Subcutaneous abdominal adipose tissue (tissue), 5 donors: Measurements from ENCODE around the gene COL18A1.

Experiments
- H3K27ac ChIP-seq: one replicate; pipeline ENCODE4 v1.7.0; 2013; ENCODE audit warnings: low read depth, mild to moderate bottlenecking, inconsistent platforms, low read length, moderate library complexity
- H3K27me3 ChIP-seq, 5 donors: one replicate each; pipeline ENCODE4 v1.7.0; 2013; ENCODE audit warnings: low read length in 5 of 5, inconsistent platforms in 1 of 5; ENCODE audit not compliant: control insufficient read depth in 5 of 5, insufficient read depth in 4 of 5
- H3K36me3 ChIP-seq, 5 donors: one replicate each; pipeline ENCODE4 v1.7.0; 2013; ENCODE audit warnings: low read length in 5 of 5; ENCODE audit not compliant: control insufficient read depth in 5 of 5, insufficient read depth in 5 of 5
- H3K4me1 ChIP-seq, 5 donors: one replicate each; pipeline ENCODE4 v1.7.0; 2013; ENCODE audit warnings: low read length in 5 of 5, mild to moderate bottlenecking in 3 of 5, moderate library complexity in 1 of 5; ENCODE audit not compliant: control insufficient read depth in 5 of 5, insufficient read depth in 5 of 5
- H3K4me3 ChIP-seq, 5 donors: one replicate each; pipeline ENCODE4 v1.7.0; 2013; ENCODE audit warnings: low read length in 5 of 5, low read depth in 1 of 5
- H3K9ac ChIP-seq, 5 donors: one replicate each; pipeline ENCODE4 v1.7.0; 2013; ENCODE audit warnings: low read length in 5 of 5, mild to moderate bottlenecking in 4 of 5, moderate library complexity in 3 of 5
- H3K9me3 ChIP-seq, 5 donors: one replicate each; pipeline ENCODE4 v1.7.0; 2013; ENCODE audit warnings: low read length in 5 of 5; ENCODE audit not compliant: control insufficient read depth in 5 of 5
- donor health status: healthy.
- donor health status: healthy.
- donor health status: healthy.
- donor health status: healthy.
- donor health status: healthy.

Gene COL18A1

DNA sequence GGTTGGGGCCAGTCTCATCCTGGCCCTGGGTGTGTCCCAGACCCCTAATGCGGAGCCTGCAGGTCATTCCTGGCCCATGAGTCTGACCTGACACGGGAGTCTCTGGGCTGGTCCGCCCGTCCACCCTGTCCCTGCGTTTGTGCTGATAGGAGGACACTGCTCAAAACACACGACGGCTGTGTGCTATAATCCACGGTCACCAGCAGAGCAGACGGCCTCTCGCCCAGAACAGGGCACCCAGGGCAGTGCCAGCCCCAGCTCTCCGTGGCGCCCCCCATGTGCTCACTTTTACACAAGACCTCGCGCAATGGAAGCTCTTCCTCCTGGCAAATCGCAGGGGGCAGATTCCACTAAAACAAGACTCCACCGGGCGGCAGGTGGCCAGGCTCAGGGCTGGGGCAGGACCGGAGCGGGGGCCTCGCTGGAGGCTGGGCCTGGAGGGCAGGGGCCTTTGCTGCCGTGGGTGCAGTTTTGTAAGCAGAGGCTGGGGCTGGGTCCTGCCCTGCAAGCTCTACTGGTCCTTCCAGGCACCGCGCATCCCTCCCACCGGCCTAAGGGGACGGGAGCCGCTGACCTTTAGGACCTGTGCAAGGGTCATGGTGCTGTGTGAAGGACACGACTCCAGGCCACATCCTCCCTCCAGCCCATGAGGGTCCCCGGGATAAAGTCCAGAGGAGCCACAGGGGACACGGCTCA is 147.9 kb downstream of the COL18A1 start:
- peak overlapping the region in 1 of 5 donors; percentile 7 for H3K9ac ChIP-seq
- no peaks in the 10 kb centered on the region for H3K9me3 ChIP-seq
- no peak overlapping the region for H3K4me3 ChIP-seq
- no peaks in the 10 kb centered on the region for H3K27me3 ChIP-seq
- no peak overlapping the region for H3K27ac ChIP-seq
- no peaks in the 10 kb centered on the region for H3K36me3 ChIP-seq
- H3K4me1 ChIP-seq, result peaks cover 3 to 54% (median 35%) of the 10 kb centered on the region in 5 donors

DNA sequence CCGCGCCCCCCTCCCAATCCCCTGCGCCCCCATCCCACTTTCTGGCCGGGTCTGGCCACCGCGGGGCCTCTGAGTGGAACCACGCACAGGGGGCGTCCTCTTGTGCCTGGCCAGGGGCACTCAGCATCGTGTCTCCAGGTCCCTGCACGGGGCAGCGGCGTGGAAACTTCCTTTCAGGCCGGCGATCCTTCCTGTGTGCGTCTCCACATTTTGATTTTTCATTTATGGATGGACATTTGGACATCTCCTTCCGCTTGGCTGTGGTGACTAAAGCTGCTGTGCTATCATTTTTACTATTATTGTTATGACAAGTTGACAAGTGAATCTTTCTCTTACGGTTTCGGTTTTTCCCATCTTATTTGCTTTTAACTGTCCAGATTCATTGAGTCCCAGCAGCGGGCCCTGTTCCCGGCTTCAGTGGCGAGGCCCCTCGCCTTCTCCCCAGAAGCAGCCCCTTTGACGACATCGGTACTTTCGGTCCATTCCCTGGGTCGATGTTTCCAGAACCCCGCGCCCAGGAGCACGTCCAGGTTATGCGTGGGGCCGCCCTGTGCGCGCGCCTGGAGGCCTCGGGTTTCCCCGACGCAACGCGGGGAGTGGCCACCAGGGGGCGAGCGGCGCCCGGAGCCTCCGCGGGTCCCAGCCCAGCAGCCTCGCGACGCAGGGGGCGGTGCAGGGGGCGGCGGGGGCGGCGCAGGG is 149.7 kb downstream of the COL18A1 start:
- H3K27me3 ChIP-seq, result peaks cover 0 to 6% (median under 1%) of the 10 kb centered on the region in 5 donors
- H3K9me3 ChIP-seq, result no peaks in the 10 kb centered on the region
- no peaks in the 10 kb centered on the region for H3K36me3 ChIP-seq
- H3K9ac ChIP-seq, result peak overlapping the region; percentile 58 to 78 (median 63)
- peak overlapping the region; percentile 81 for H3K27ac ChIP-seq
- H3K4me1 ChIP-seq, result peaks cover 0 to 48% (median 33%) of the 10 kb centered on the region in 5 donors
- peak overlapping the region; percentile 54 to 84 (median 74) for H3K4me3 ChIP-seq

DNA sequence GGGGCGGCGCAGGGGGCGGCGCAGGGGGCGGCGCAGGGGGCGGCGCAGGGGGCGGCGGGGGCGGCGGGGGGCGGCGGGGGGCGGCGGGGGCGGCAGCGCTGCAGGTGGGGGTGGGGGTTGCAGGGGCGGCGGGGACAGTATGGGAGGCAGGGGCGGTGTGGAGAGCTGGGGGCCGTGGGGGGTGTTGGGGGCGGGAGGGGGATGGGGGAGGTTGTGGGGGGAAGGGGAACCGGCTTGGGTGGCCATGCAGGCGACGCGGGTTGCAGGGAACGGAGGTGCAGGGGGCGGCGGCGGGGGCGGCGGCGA is 150.2 kb downstream of the COL18A1 start:
- H3K9ac ChIP-seq, result no peak overlapping the region
- no peaks in the 10 kb centered on the region for H3K36me3 ChIP-seq
- H3K4me3 ChIP-seq, result peak overlapping the region in 1 of 5 donors; percentile 59
- H3K9me3 ChIP-seq, result no peaks in the 10 kb centered on the region
- peaks cover 0 to 43% (median 30%) of the 10 kb centered on the region in 5 donors for H3K4me1 ChIP-seq
- H3K27me3 ChIP-seq, result peaks cover 0 to 11% (median 4%) of the 10 kb centered on the region in 5 donors
- peak overlapping the region; percentile 83 for H3K27ac ChIP-seq

DNA sequence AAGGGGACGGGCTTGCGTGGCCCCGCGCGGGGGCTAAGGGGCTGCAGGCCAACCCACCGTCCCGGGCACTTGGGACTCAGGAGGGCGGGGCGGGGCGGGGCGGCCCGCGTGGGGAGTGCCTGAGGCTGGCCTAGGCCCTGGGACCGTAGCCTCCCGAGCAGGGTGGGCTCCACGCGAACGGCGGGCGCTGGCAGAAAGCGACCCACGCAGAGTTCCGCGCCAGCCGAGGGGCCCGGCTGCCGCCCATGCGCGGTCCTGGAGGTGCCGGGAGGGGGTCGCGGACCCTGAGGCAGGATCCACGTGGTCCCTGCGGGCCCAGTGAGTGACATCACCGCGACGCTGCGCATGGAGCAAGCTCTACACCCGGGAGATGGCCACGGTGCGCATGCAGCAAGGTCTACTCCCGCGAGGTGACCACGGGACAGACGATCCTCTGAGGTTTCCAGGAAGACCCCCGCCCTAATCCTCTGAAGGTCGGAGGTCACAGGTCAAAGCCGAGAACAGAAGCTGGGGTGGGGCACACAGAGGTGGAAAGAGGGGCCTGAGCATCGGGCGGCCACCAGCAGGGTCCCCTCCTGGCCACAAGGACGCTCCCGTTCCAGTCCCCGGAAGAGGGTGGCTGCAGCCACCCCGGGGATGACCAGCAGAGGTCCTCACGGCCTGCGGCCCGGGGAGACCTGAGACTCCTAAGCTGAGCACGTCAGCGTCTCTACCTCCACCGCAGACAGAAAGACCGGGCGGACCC is 150.8 kb downstream of the COL18A1 start:
- Histone ChIP-seq H3K36me3 (no peaks in the 10 kb centered on the region), H3K27ac (peak overlapping the region; percentile 83), H3K4me1 (peaks cover 0 to 38% (median 26%) of the 10 kb centered on the region in 5 donors), H3K4me3 (peak overlapping the region in 4 of 5 donors; percentile 56 to 71 (median 60)), H3K9ac (peak overlapping the region in 4 of 5 donors; percentile 43 to 76 (median 52)), H3K9me3 (no peaks in the 10 kb centered on the region), H3K27me3 (peaks cover 0 to 14% (median 5%) of the 10 kb centered on the region in 5 donors)

DNA sequence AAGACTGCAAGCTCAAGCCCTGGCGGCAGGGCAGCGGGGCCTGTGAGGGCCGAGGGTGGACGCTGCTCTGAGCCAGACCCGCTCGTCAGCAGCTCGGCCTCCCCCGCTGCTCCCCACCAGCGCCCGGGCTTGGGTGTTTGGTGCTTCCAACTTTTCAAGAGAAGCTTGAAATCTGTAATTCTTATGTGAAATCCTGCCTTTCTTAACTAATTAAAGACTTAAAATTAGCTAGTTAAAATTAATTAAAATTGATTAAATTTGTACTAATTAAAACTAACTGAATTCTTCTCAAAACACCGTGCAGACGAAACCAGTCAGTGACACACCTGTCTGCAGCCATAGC is 151.3 kb downstream of the COL18A1 start:
- Histone ChIP-seq H3K27ac (peak overlapping the region; percentile 83), H3K27me3 (peaks cover 0 to 14% (median 5%) of the 10 kb centered on the region in 5 donors), H3K9me3 (no peaks in the 10 kb centered on the region), H3K4me1 (peaks cover 0 to 33% (median 26%) of the 10 kb centered on the region in 5 donors), H3K36me3 (no peaks in the 10 kb centered on the region), H3K9ac (peak overlapping the region in 2 of 5 donors; percentile 8 to 76), H3K4me3 (peak overlapping the region in 3 of 5 donors; percentile 59 to 71 (median 61))

DNA sequence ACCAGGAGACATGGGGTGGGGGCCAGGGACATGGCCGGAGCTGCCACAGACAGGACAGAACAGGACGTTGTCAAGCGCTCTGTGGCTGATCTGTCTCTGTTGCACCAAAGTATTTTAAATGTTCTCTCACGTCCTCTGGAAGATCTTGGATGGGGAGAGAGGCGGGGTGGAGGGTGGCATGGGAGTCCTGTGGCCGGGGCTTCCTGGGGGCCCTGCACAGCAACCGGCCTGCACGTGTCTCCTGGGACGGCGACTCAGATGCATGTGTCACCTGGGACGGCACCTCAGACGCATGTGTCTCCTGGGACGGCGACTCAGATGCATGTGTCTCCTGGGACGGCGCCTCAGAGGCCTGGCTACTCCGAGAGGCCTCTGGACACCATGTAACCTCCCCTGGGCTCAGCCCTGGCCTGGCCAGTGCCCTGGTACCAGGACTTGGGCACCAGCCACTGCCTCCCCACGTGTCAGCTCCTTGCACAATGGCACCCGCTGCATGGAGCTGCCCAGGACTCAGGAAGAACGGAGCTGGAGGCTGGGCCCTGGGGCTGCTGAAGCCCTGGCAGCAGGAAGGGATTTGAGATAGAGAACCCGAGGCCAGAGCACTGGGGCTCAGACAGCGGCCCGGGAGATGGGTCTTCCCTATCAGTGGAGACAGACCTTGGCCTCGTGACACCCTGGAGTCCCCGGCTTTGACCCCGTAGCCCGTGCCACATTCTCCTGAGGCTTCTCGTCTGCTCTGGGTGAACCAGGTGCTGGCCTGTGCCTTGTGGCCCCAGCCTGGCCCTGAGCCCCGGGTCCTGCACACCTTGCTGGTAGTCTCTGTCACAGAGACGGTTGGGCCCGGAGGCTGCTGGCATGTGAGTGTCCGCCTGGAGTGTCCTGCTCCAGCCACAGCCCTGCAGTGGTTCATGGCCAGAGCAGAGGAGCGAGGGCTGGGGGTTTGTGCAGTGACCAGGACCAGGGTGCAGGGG is 152.0 kb downstream of the COL18A1 start:
- no peak overlapping the region for H3K27ac ChIP-seq
- no peaks in the 10 kb centered on the region for H3K9me3 ChIP-seq
- peaks cover 0 to 14% (median 5%) of the 10 kb centered on the region in 5 donors for H3K27me3 ChIP-seq
- peak overlapping the region in 1 of 5 donors; percentile 16 for H3K4me3 ChIP-seq
- H3K36me3 ChIP-seq, result no peaks in the 10 kb centered on the region
- H3K4me1 ChIP-seq, result peaks cover 0 to 29% (median 23%) of the 10 kb centered on the region in 5 donors
- H3K9ac ChIP-seq, result peak overlapping the region in 1 of 5 donors; percentile 8

DNA sequence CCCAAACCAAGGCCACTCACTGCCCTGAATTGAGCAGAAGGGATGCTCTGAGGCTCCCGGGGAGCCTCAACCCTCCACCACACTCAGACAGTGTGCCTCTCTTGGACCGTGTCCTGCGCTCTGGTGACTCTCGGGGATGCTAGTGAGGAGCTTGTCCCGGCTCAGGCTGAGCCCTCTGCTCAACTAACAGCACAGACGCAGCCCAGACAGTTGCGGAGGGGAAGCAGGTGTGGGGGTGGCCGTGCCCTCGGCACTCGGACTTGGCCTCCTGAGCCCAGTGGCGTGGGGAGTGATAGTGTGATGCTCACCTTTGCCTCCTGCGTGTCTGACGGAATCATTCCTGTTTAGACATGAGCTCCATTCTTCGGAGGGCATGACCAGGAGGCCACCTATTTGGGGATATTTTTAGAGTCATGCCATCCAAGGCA is 152.7 kb downstream of the COL18A1 start:
- H3K27me3 ChIP-seq, result peaks cover 4 to 15% (median 5%) of the 10 kb centered on the region in 5 donors
- no peak overlapping the region for H3K9ac ChIP-seq
- no peaks in the 10 kb centered on the region for H3K9me3 ChIP-seq
- H3K4me3 ChIP-seq, result no peak overlapping the region
- H3K4me1 ChIP-seq, result peaks cover 0 to 23% (median 21%) of the 10 kb centered on the region in 5 donors
- H3K27ac ChIP-seq, result no peak overlapping the region
- H3K36me3 ChIP-seq, result no peaks in the 10 kb centered on the region

DNA sequence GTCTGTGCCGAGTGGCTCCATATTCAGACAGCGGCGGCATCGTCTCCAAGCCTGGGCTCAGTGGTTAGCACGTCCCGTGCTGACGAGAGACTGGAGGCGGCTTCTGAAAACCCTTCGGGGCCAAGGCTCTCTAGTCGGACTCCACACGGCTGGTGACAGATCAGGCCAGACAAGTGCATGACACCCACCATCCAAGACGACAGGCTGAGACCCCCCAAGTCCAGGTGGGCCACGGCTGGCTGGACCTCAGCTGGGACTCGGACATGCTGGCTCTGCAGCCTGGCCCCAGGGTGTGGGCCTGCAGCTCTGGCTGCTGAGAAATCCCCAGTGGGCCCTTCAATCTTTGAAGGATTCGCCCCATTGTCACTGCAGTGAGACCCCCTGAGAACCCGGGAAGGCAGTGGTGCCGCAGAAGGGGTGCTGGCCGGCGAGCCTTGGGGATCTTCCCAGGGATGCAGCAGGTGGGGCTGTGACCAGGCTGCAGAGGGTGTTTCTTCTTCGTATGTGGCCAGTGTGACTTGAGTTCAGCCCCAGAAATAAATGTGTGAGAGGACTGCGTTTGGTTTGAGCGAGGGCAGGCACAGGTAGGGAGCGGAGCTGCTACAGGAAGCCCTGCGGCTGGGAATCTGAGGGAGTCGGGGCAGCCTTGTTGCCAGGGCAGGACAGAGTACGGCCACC is 153.2 kb downstream of the COL18A1 start:
- Histone ChIP-seq H3K4me3 (no peak overlapping the region), H3K9ac (no peak overlapping the region), H3K9me3 (no peaks in the 10 kb centered on the region), H3K27ac (no peak overlapping the region), H3K36me3 (no peaks in the 10 kb centered on the region), H3K4me1 (peaks cover 0 to 27% (median 23%) of the 10 kb centered on the region in 5 donors), H3K27me3 (peaks cover 4 to 18% (median 5%) of the 10 kb centered on the region in 5 donors)
